ES-I3 (cell line): ENCODE results near the gene FER.

Experiments
- H3K36me3 ChIP-seq: 2 replicates; pipeline ENCODE4 v1.6.1; 2013; ENCODE audit warnings: mild to moderate bottlenecking, low read length, control low read depth, moderate library complexity; ENCODE audit not compliant: insufficient read depth
- H3K4me1 ChIP-seq: 2 replicates; pipeline ENCODE4 v1.6.1; 2013; ENCODE audit warnings: mild to moderate bottlenecking, control low read depth, low read length; ENCODE audit not compliant: insufficient read depth
- H3K9ac ChIP-seq: 2 replicates; pipeline ENCODE4 v1.6.1; 2013; ENCODE audit warnings: low read depth, mild to moderate bottlenecking, low read length, moderate library complexity
- H3K9me3 ChIP-seq: 2 replicates; pipeline ENCODE4 v1.6.1; 2013; ENCODE audit warnings: mild to moderate bottlenecking, low read length, moderate library complexity; ENCODE audit not compliant: control insufficient read depth, insufficient read depth

The FER gene

DNA sequence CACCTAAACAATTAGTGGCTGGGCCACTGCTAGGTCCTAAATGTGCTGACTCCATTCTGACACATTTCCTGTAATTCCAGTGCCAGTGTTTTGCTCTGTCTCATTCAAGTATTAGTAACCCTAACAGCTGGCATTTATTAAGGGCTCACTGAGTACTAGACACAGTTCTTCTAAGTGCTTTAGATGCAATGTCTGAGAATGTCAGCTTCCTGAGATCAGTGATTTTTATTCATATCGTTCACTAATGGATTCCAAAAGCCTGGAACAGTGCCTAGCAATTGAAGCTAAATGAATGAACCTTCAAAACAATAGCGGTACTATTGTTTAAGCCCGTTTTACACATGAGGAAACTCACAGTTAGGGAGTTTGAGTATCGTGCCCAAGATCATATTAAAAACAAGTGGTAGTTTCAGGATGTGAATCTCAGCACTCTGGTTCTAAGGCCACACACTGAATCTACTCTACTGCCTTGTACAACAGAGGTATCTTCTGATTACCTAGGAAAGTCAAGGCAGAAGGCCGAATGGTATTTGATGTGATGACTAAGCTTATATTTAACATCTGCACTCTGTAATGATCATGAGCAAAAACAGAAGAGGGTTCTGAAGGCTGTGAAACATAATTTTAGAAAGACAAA, 358.1 kb downstream of the FER start:
- Histone ChIP-seq H3K9ac (no peak overlapping the region), H3K9me3 (no peaks in the 10 kb centered on the region), H3K36me3 (no peaks in the 10 kb centered on the region), H3K4me1 (no peaks in the 10 kb centered on the region)

DNA sequence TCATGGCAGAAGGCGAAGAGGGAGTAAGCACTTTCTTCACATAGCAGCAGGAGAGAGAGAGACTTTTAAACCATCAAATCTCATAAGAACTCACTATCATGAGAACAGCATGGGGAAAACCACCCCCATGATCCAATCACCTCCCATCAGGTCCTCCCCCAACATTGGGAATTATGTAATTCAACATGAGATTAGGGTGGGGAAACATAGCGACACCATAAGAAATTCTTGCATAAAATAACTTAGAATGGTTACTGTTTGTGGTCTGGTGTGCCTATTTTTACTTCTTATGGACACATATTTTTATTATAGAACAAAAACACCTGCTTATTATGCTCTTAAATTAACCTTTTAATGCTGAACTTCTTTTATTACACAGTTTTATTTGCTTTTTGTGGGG, 364.0 kb downstream of the FER start:
- no peaks in the 10 kb centered on the region for H3K9me3 ChIP-seq
- H3K36me3 ChIP-seq, result no peaks in the 10 kb centered on the region
- H3K9ac ChIP-seq, result no peak overlapping the region
- no peaks in the 10 kb centered on the region for H3K4me1 ChIP-seq

DNA sequence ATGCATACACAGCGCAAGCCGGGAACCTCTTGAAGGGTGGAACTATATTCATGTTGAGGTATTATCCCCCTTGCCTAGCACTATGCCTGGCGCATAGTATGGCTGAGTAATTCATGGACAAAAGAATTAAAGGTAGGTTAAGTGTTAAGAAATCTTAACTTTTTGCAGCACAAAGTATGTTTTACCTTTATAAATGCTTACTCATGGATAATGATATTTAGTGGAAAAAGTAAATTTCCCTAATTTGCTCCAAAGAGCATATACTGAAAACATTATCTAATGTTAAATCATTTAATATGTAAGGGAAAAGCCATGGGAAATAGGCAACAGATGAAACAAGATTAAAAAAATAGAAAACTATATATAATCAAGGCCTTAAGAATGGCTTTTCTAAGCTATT, 365.9 kb downstream of the FER start:
- H3K9ac ChIP-seq, result no peak overlapping the region
- no peaks in the 10 kb centered on the region for H3K36me3 ChIP-seq
- no peaks in the 10 kb centered on the region for H3K4me1 ChIP-seq
- no peaks in the 10 kb centered on the region for H3K9me3 ChIP-seq

DNA sequence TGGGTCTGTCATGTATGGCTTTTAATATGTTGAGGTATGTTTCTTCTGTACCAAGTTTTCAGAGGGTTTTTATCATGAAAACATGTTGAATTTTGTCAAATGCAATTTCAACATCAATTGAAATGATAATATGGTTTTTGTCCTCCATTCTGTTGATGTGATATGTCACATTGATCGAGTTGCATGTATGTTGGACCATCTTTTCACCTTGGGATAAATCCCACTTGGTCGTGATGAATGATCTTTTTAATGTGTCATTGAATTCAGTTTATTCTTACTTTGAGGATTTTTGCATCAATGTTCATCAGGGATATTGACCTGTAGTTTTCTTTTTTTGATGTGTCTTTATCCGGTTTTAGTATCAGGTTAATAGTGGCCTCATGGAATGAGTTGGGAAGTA, 373.5 kb downstream of the FER start:
- H3K36me3 ChIP-seq, result no peaks in the 10 kb centered on the region
- H3K9me3 ChIP-seq, result no peaks in the 10 kb centered on the region
- no peak overlapping the region for H3K9ac ChIP-seq
- H3K4me1 ChIP-seq, result no peaks in the 10 kb centered on the region

DNA sequence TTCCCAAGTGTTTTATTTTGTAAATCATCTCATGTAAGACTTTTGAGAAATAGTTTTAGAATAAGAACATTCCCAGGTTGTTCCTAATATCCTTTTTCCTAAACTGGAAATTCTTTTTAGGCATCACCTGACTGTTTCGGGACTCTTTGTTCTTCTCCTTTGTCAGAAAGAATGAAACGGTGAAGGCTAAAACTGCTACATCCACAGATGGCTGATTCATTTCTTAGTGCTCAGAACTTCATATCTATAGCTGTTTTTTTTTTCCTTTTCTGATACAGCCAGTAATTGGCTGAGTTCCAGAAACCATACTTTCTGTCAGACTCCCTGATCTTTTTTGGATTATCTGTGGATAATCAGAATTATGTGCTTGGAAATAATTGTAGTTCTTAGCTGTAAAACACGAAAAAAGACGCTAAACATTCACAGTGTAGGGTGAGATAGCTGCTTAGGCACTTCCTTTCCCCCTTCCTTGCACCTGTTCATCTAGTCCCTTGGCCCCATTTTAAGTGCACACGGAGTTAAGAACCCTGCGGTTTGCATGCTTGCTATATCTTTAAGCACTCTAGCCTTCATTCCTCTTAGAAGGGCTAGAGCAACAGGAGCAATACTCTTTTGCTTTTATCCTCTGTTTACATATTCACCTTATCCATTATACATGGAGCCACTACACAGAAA, 378.2 kb downstream of the FER start:
- Histone ChIP-seq H3K4me1 (no peaks in the 10 kb centered on the region), H3K9ac (no peak overlapping the region), H3K36me3 (no peaks in the 10 kb centered on the region), H3K9me3 (no peaks in the 10 kb centered on the region)

DNA sequence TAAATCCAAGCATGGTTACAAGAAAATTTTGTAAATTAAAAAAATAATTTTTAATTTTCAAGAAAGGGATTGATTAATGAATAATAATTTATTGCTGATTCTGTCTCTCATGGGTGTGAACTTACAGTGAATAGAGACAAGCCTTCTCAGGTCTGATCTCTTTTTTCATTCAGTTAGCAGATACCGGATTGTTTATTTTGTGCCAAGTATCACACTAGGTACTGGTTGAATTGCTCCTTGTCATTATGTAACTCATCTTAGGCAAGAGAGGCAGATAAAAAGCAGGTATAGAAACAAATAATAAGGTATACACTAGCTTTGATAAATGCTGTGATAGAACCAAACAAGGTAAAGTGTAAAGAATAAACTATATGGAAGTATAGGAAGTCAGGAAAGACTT, 378.8 kb downstream of the FER start:
- Histone ChIP-seq H3K9me3 (no peaks in the 10 kb centered on the region), H3K4me1 (no peaks in the 10 kb centered on the region), H3K9ac (no peak overlapping the region), H3K36me3 (no peaks in the 10 kb centered on the region)

DNA sequence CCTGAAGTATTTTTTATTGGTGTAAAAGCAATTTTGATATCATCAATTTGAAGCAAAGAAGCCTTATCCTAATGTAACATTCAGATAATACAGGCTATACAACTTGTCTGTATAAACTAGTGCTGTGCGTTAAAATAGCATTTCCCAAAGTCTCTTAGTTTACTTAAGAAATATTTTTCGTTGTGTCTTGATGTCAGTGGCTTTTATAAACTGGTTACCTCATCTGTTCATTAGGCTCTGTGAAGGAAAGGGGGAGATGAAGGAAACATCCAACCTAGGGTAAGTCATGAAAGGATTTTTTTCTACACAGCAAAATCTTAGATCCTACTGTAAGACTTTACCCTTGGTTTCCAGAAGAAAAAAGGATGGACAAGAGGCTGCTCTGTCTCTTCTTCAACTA, 389.2 kb downstream of the FER start:
- H3K36me3 ChIP-seq, result no peaks in the 10 kb centered on the region
- no peak overlapping the region for H3K9ac ChIP-seq

DNA sequence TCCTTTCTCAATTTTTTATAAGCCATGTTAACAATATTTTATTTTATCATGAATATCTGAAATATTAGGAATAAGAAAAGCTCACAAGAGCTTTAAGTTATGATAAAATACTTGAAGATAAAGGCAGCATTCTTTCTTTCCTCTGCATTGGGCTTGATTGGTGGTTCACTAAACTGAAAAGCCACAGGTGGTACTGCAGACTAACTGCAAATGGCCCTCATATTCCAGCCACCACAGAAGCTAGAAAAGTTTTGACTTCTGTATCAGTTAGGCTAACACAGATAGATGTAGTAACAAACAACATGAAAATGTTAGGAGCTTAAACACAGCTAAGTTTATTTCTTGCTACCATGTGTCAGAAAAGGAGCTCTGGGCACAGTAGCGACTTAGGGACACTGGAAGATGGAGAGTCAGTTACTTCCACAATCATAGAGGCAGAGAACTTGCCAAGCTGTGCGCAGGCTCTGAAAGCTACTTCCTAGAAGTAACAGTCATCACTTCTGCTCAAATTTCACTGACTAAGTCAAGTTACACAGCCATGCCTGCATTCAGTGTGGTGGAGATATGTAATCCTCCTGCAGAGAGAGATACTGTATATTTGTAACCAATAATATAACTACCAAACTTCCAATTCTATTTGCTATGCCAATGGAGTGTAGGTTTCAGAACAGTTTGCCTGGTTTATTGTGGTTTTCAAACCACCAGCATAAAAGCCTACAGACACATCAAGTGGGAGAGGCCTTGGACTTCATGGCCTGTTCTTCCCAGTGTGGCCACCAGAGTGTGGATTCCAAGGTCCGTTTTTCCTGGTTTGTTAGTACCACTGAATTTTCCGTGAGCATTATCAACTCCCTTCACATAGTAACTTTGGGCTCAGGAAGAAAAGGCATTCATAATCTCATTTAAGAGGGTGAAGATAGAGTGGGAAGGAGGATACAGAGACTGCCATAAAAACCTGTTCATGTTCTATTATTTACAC, 393.8 kb downstream of the FER start:
- no peaks in the 10 kb centered on the region; the same call in 1 of the 2 replicates for H3K4me1 ChIP-seq
- no peaks in the 10 kb centered on the region; the same call in 1 of the 2 replicates for H3K36me3 ChIP-seq
- H3K9me3 ChIP-seq, result no peaks in the 10 kb centered on the region
- no peak overlapping the region for H3K9ac ChIP-seq

More for the DNA sequence above, 389.2 kb downstream of the FER start:
- no peaks in the 10 kb centered on the region; the same call in 1 of the 2 replicates for H3K4me1 ChIP-seq
- H3K9me3 ChIP-seq, result no peaks in the 10 kb centered on the region

DNA sequence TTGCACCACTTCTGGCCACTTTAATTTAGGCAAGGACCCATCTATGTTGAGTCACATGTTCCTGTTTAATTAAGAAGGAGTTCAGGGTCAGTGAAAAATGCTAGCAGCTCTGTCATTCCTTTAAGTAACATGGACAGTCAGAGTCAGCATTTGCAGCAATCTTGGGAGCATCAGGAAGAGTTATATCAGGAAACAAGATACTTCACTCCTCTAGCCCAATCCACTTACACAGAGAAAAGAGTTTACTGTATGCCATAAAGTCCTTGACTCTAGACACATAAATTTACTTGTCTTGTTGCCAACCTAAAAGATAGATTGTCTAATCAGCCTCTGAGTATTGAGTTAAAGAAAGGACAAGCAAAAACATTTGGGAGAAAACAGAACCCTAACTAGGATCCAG, 395.3 kb downstream of the FER start:
- no peaks in the 10 kb centered on the region for H3K9me3 ChIP-seq
- no peaks in the 10 kb centered on the region; the same call in 1 of the 2 replicates for H3K4me1 ChIP-seq
- no peak overlapping the region for H3K9ac ChIP-seq
- no peaks in the 10 kb centered on the region; the same call in 1 of the 2 replicates for H3K36me3 ChIP-seq

DNA sequence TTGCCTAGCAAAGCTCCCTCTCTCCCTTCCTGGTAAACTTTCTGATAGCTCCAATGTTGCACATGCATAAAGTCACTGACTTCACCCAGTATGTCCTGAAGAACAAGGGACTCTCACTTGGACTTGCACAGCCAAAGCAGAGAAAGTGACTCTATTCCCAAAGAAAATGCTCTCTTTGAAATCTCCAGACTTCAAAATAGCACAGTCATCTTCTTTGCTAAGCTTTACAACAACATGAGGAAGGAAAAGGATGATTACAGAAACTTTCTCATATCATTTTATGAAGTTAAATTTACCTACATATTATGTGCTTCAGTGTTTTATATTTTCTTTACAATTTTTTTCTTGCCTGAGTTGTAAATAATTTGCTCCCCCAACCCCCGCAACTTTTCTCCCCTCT, 397.4 kb downstream of the FER start:
- Histone ChIP-seq H3K36me3 (no peaks in the 10 kb centered on the region; the same call in 1 of the 2 replicates), H3K9ac (no peak overlapping the region), H3K9me3 (no peaks in the 10 kb centered on the region), H3K4me1 (no peaks in the 10 kb centered on the region; the same call in 1 of the 2 replicates)

DNA sequence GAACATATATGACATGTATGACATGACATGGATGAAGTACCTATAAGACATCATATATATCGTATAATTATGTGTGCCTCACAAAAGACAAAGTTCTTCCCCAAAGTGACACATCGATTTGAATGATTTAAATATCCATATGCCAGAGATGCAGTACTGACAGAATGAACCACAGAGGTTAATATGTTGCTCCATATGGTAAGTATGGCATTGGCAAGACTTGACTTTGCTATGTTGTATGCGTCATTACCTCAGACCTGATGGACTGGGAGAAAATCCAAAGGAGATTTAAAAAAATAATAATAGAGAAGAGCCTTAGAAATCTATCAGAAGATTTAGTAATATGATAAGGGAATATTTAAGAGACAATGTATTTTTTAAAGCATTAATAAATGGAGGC, 398.9 kb downstream of the FER start:
- no peak overlapping the region for H3K9ac ChIP-seq
- H3K4me1 ChIP-seq, result no peaks in the 10 kb centered on the region
- H3K9me3 ChIP-seq, result no peaks in the 10 kb centered on the region
- H3K36me3 ChIP-seq, result no peaks in the 10 kb centered on the region; the same call in 1 of the 2 replicates

DNA sequence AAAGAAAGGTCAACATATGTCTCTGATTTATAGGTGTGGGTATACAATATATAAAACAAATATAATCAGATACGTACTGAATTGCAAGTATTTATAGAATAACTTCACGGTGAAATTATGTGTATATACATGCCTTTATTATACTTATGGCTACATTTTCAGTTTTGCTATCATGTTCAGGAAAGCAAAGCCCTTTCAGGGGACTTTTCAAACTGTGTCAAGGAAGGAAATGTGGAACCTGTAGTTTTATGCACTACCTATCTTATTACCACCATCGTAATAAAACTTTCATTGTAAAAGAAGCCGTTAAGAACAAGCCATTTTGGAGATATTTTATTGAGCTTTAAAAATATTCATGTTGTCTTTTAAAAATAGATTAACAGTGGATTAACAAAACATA, 404.9 kb downstream of the FER start:
- Histone ChIP-seq H3K36me3 (no peaks in the 10 kb centered on the region; the same call in 1 of the 2 replicates), H3K9me3 (no peaks in the 10 kb centered on the region), H3K9ac (no peak overlapping the region), H3K4me1 (no peaks in the 10 kb centered on the region)

DNA sequence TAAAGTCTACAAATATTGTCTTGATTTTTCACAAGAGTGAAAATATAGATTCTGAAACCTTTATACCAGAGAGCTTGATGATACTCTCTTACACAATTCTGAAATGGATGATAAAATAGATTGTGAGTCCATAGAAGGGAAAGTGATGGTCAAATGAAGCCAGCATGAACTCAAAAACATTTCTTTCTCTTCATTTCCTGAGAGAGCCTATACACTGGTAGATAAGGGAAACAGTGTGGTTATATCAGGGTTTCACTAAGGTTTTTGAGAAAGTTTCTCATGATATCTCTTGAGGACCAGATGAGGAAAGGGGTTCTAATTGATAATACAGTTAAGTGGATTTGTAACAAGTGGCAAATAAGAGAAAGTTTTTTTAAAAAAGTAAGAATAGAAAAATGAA, 407.9 kb downstream of the FER start:
- H3K9me3 ChIP-seq, result no peaks in the 10 kb centered on the region
- no peak overlapping the region for H3K9ac ChIP-seq
- no peaks in the 10 kb centered on the region; the same call in 1 of the 2 replicates for H3K36me3 ChIP-seq
- H3K4me1 ChIP-seq, result no peaks in the 10 kb centered on the region

DNA sequence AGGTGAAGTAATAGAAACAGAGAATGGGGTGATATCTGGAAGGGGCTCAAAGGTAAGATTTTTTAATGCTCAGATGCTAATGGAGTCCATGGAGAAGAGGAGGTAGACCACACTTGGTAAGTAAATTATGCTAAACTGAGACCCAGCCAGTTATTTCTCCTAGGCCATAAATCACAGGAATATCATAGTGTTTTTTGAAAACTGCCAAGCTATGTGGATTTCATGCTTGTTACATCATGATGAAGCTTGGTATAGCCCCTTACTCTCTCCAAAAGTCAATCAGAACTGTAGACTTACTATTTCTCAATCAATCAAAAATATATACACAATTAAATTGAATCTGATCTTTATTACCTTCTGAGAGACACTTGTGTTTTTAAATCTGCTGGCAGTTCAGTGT, 409.2 kb downstream of the FER start:
- Histone ChIP-seq H3K36me3 (no peaks in the 10 kb centered on the region; the same call in 1 of the 2 replicates), H3K9ac (no peak overlapping the region), H3K4me1 (no peaks in the 10 kb centered on the region), H3K9me3 (no peaks in the 10 kb centered on the region)
